Fibroblast of lung (primary cell): ENCODE data around the gene FLT3.

ENCODE experiments used
- EZH2 ChIP-seq: IDR thresholded peaks from 2 replicates; pipeline ENCODE4 v1.5.1; 2012; ENCODE audit warnings: low read length, control low read depth, mild to moderate bottlenecking; ENCODE audit errors: missing control alignments
- TF ChIP-seq, protein P1 (sequence below), 2 donors: IDR thresholded peaks in 1 of 2; conservative IDR thresholded peaks in 1 of 2; 1 replicate in 1 of 2; 2 replicates in 1 of 2; pipeline ENCODE4 v1.5.1; 2011 to 2012; ENCODE audit warnings: low read length in 2 of 2, control low read depth in 1 of 2, inconsistent platforms in 1 of 2, low read depth in 1 of 2, mild to moderate bottlenecking in 1 of 2

DNA sequence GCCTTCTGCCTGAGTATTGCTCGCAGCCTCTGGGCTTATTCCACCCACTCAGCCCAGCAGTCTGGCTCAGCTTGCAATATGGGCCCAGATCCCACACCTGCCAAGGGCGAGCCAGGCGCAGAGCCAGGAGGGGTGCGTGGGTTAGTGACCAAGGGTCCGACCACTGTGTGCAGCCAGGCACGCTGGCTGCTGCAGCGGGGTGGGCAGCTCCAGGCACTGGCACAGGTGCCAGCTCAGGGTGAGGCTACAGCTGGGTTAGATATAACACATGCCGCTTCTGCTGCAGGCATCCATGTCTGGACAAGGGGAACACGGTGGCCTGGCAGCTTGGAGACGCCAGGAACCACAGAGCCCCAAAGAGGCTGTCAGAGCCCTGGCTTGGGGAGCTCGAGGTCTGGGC lies 99.3 kb downstream of the FLT3 start:
- TF ChIP-seq, protein P1, sequence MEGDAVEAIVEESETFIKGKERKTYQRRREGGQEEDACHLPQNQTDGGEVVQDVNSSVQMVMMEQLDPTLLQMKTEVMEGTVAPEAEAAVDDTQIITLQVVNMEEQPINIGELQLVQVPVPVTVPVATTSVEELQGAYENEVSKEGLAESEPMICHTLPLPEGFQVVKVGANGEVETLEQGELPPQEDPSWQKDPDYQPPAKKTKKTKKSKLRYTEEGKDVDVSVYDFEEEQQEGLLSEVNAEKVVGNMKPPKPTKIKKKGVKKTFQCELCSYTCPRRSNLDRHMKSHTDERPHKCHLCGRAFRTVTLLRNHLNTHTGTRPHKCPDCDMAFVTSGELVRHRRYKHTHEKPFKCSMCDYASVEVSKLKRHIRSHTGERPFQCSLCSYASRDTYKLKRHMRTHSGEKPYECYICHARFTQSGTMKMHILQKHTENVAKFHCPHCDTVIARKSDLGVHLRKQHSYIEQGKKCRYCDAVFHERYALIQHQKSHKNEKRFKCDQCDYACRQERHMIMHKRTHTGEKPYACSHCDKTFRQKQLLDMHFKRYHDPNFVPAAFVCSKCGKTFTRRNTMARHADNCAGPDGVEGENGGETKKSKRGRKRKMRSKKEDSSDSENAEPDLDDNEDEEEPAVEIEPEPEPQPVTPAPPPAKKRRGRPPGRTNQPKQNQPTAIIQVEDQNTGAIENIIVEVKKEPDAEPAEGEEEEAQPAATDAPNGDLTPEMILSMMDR (conservative IDR thresholded peaks at IDR 0.05 in 1 of 2, IDR thresholded peaks at IDR 0.05 in 1 of 2; ENCODE audit: low read depth in 1 of 2, low read length in 2 of 2), result no peak
- no peak for TF ChIP-seq EZH2
